ENCODE results near the gene POU2F2. TPM values are rescaled to one million over a fixed set of nuclear protein-coding genes. Genes with fewer than 3 reads are reported as not detected.

POU2F2 gene
- total and polyA plus RNA-seq, 7 donors, result 0.14 to 0.86 (median 0.43) TPM

DNA sequence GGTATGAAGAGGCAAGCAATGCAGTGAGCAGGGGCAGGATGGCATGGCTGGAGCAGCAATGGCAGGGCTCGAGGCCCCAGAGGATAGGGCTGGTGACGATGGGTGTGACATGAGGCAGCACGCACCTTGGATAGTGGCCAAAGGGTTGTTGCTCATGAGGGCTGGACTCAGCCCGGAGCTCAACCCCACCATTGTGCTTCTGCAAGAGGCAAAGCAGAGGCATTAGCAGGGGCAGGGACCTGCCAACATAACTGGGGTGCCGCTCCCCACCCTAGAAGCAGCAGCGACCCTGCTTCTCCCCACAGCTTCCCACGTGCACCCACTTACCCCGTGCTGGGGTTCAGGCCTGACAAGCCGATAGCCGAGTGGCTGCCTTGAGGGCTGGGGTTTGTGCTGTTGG lies 40.5 kb downstream of the POU2F2 start:
- peaks cover 0 to 11% (median 0%) of the 10 kb centered on the region in 3 donors for H3K27me3 ChIP-seq (ENCODE audit: insufficient read depth in 3 of 3, low read length in 2 of 3)
- DNase-seq (no peak), ATAC-seq (peak in 1 of 4 donors; percentile 59)
- 26 to 44% (median 43%) methylated on average over 10 of the region's 10 CpGs for WGBS, 3 donors
- TF ChIP-seq, protein P1, sequence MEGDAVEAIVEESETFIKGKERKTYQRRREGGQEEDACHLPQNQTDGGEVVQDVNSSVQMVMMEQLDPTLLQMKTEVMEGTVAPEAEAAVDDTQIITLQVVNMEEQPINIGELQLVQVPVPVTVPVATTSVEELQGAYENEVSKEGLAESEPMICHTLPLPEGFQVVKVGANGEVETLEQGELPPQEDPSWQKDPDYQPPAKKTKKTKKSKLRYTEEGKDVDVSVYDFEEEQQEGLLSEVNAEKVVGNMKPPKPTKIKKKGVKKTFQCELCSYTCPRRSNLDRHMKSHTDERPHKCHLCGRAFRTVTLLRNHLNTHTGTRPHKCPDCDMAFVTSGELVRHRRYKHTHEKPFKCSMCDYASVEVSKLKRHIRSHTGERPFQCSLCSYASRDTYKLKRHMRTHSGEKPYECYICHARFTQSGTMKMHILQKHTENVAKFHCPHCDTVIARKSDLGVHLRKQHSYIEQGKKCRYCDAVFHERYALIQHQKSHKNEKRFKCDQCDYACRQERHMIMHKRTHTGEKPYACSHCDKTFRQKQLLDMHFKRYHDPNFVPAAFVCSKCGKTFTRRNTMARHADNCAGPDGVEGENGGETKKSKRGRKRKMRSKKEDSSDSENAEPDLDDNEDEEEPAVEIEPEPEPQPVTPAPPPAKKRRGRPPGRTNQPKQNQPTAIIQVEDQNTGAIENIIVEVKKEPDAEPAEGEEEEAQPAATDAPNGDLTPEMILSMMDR (IDR thresholded peaks at IDR 0.05), result no peak
- no peaks in the 10 kb centered on the region for H3K36me3 ChIP-seq (ENCODE audit: insufficient read depth in 1 of 2, low read depth in 1 of 2)
- H3K4me3 ChIP-seq, result no peak overlapping the region
- no peak overlapping the region for H3K27ac ChIP-seq
- intact Hi-C loops (cut with DNase I), result no loop called here
- H3K4me1 ChIP-seq, result no peaks in the 10 kb centered on the region
- no peaks in the 10 kb centered on the region for H3K9me3 ChIP-seq

DNA sequence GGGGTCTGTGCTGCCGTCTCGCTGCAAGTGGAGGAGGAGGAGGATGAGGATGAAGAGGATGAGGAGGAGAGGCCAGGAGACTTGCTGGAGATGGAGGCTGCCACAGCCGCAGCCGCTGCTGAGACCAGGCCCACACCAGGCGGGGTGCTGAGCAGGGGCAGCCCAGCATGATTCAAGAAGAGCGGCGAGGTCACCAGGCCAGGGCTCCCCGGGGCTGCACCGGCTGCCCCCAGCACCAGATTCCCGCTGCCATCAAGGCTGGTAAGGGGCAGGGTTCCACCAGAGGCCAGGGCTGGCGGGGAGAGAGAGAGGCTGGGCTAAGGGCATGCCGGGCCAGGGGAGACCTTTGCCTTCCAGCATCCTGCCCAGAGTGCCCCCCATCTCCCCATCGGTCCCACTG lies 40.9 kb downstream of the POU2F2 start:
- no peaks in the 10 kb centered on the region for H3K4me1 ChIP-seq
- no peaks in the 10 kb centered on the region for H3K36me3 ChIP-seq (ENCODE audit: insufficient read depth in 1 of 2, low read depth in 1 of 2)
- TF ChIP-seq, protein P1 (IDR thresholded peaks at IDR 0.05), result no peak
- no peak overlapping the region for H3K27ac ChIP-seq
- DNase-seq, result no peak
- H3K9me3 ChIP-seq, result no peaks in the 10 kb centered on the region
- no peak overlapping the region for H3K4me3 ChIP-seq
- peaks cover 0 to 7% (median 0%) of the 10 kb centered on the region in 3 donors for H3K27me3 ChIP-seq (ENCODE audit: insufficient read depth in 3 of 3, low read length in 2 of 3)
- intact Hi-C loops (cut with DNase I), result no loop called here
- 80 to 84% (median 81%) methylated on average over 12 to 13 of the region's 13 CpGs for WGBS, 3 donors
- ATAC-seq, result no peak

DNA sequence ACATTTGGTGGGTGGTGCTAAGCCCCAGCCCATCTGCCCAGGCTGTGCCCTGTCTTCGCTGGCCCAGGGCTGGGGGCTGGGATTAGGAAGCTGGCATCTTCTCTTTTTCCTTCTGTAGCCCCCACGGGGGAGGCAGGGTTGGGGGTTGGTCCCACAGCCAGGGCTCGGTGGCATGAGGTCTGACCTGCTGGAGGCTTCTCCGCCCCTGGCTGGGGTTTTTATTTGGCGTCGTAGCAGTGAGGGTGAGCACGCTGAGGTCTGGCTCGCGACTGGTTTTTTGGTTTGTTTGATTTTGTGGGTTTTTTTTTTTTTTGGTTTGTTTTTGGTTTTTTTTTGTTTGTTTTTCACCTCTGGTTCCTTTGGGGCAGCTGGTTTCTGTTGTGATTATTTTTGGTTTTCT lies 41.6 kb downstream of the POU2F2 start:
- ATAC-seq (no peak), DNase-seq (no peak)
- peaks cover 0 to under 1% (median 0%) of the 10 kb centered on the region in 3 donors for H3K27me3 ChIP-seq (ENCODE audit: insufficient read depth in 3 of 3, low read length in 2 of 3)
- intact Hi-C loops (cut with DNase I), result no loop called here
- no peaks in the 10 kb centered on the region for H3K4me1 ChIP-seq
- H3K9me3 ChIP-seq, result no peaks in the 10 kb centered on the region
- WGBS, 3 donors, result 58 to 63% (median 60%) methylated on average over 9 of the region's 9 CpGs
- TF ChIP-seq, protein P1 (IDR thresholded peaks at IDR 0.05), result no peak
- H3K27ac ChIP-seq, result no peak overlapping the region
- H3K4me3 ChIP-seq, result no peak overlapping the region
- H3K36me3 ChIP-seq (ENCODE audit: insufficient read depth in 1 of 2, low read depth in 1 of 2), result no peaks in the 10 kb centered on the region

DNA sequence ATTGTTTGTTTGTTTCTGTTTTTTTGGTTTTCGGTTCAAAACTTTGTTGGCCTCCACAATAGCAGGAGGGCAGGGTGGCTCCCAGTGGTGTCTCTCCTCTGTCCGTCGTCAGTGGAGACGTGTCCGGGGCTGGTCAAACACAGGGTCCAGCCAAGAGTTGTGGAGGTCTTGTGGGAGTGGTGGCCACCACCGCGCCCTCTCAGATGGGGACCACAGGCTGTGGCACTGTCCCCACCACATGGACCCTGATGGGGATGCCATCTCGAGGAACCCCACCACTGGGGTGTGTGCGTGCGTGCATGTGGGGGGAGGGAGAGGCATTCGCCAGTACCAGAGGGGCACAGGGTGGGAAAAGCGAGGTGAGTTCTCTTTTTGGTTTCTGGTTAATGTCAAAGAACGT lies 42.5 kb downstream of the POU2F2 start:
- TF ChIP-seq, protein P1 (IDR thresholded peaks at IDR 0.05), result no peak
- intact Hi-C loops (cut with DNase I), result no loop called here

DNA sequence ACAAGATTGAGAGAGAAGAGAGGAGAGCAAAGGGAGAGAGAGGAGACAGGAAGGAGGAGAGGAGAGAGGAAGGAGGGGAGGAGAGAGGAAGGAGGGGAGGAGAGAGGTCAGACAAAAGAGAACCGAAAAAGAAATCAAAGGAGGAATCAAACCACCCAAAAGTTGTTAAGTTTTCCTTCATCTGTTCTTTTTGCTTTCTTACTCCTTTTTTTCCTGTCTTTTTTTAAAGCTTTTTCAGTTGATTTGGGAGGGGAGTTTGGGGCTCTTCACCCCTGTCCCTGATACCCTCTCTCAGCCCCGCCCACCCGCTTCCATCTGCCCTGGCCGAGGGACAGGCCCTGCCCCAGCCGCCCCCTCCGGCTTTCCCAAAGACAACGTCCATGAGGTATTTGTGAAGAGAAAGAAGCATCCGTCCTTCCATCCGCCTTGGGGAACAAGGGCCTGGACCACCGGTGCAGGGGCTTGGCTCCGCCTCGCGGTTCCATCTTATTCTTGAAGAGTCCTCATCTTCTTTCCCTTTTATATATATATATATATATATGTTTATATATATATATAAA lies 43.0 kb downstream of the POU2F2 start:
- no peak overlapping the region for H3K4me3 ChIP-seq
- intact Hi-C loops (cut with DNase I), result no loop called here
- H3K27me3 ChIP-seq (ENCODE audit: insufficient read depth in 3 of 3, low read length in 2 of 3), result no peaks in the 10 kb centered on the region
- peak in 1 of 2 donors; percentile 26 for DNase-seq
- no peaks in the 10 kb centered on the region for H3K9me3 ChIP-seq
- no peak overlapping the region for H3K27ac ChIP-seq
- H3K4me1 ChIP-seq, result no peaks in the 10 kb centered on the region
- ATAC-seq, result no peak
- TF ChIP-seq, protein P1 (IDR thresholded peaks at IDR 0.05), result no peak
- WGBS, 3 donors, result 75 to 81% (median 76%) methylated on average over 13 of the region's 13 CpGs
- no peaks in the 10 kb centered on the region for H3K36me3 ChIP-seq (ENCODE audit: insufficient read depth in 1 of 2, low read depth in 1 of 2)

More for the DNA sequence above, 42.5 kb downstream of the POU2F2 start:
- no peak for ATAC-seq
- Histone ChIP-seq H3K4me3 (no peak overlapping the region), H3K27me3 (ENCODE audit: insufficient read depth in 3 of 3, low read length in 2 of 3) (no peaks in the 10 kb centered on the region), H3K27ac (no peak overlapping the region), H3K4me1 (no peaks in the 10 kb centered on the region), H3K9me3 (no peaks in the 10 kb centered on the region), H3K36me3 (ENCODE audit: insufficient read depth in 1 of 2, low read depth in 1 of 2) (no peaks in the 10 kb centered on the region)
- whole genome bisulfite sequencing, 3 donors, result 90 to 93% (median 91%) methylated on average over 13 of the region's 13 CpGs
- peak in 1 of 2 donors; percentile 34 for DNase-seq

Data from psoas muscle (tissue), 8 donors.